Neural cell (in vitro differentiated cells): Measurements from ENCODE around the gene BIRC7. TPM values are rescaled to one million over a fixed set of nuclear protein-coding genes. Genes with fewer than 3 reads are reported as not detected.

Source experiments
- H2AFZ ChIP-seq: fragments of 200-600, 300-800 bp; sonication (generic), shearing (Covaris generic); 2 replicates; pipeline ENCODE4 v1.6.0; 2014; ENCODE audit warnings: low read depth, mild to moderate bottlenecking, antibody characterized with exemption, low read length, moderate library complexity
- H3F3A ChIP-seq: fragments of 200-600 bp; shearing (Covaris generic); 2 replicates; pipeline ENCODE4 v1.6.1; 2016; ENCODE audit warnings: mild to moderate bottlenecking, moderate library complexity, mixed read lengths, antibody characterized with exemption, low read length; ENCODE audit not compliant: insufficient read depth, poor library complexity, severe bottlenecking
- H3K27ac ChIP-seq: fragments of 200-600, 300-800 bp; sonication (generic), shearing (Covaris generic); 2 replicates; pipeline ENCODE4 v1.5.1; 2014; ENCODE audit warnings: mild to moderate bottlenecking, low read length, moderate library complexity
- H3K27me3 ChIP-seq: fragments of 300-800, 200-600 bp; sonication (generic), shearing (Covaris generic); 2 replicates; pipeline ENCODE4 v1.6.0; 2014; ENCODE audit warnings: mild to moderate bottlenecking, low read depth, low read length, moderate library complexity; ENCODE audit not compliant: insufficient read depth
- H3K36me3 ChIP-seq: fragments of 300-800, 200-600 bp; sonication (generic), shearing (Covaris generic); 2 replicates; pipeline ENCODE4 v1.5.1; 2014; ENCODE audit warnings: mild to moderate bottlenecking, antibody characterized with exemption, low read length, moderate library complexity; ENCODE audit not compliant: insufficient read depth
- H3K4me2 ChIP-seq: fragments of 300-800, 200-600 bp; sonication (generic), shearing (Covaris generic); 2 replicates; pipeline ENCODE4 v1.6.0; 2014; ENCODE audit warnings: mild to moderate bottlenecking, low read length
- H3K4me3 ChIP-seq: fragments of 300-800, 200-600 bp; sonication (generic), shearing (Covaris generic); 2 replicates; pipeline ENCODE4 v1.5.1; 2014; ENCODE audit warnings: mild to moderate bottlenecking, low read length, moderate library complexity
- H3K79me2 ChIP-seq: fragments of 200-600 bp; shearing (Covaris generic); replicated peaks from 2 replicates; pipeline ENCODE4 v1.6.0; 2014; ENCODE audit warnings: mild to moderate bottlenecking, low read length, moderate library complexity; ENCODE audit not compliant: insufficient read depth
- H3K9ac ChIP-seq: fragments of 300-800, 200-600 bp; sonication (generic), shearing (Covaris generic); 2 replicates; pipeline ENCODE4 v1.6.1; 2016; ENCODE audit warnings: mild to moderate bottlenecking, low read length, mixed read lengths
- H3K9me2 ChIP-seq: fragments of 200-600 bp; shearing (Covaris generic); 2 replicates; pipeline ENCODE4 v1.6.1; 2016; ENCODE audit warnings: mild to moderate bottlenecking, low read length, mixed read lengths; ENCODE audit not compliant: insufficient read depth
- H3K9me3 ChIP-seq: fragments of 200-600, 300-800 bp; sonication (generic), shearing (Covaris generic); 2 replicates; pipeline ENCODE4 v1.6.1; 2016; ENCODE audit warnings: mild to moderate bottlenecking, mixed run types, low read length, moderate library complexity, mixed read lengths
- H4K20me1 ChIP-seq: fragments of 200-600 bp; shearing (Covaris generic); 2 replicates; pipeline ENCODE4 v1.6.1; 2016; ENCODE audit warnings: mild to moderate bottlenecking, mixed run types; ENCODE audit not compliant: insufficient read depth
- CTCF ChIP-seq: fragments of 450-650 bp; IDR thresholded peaks from 2 replicates; pipeline ENCODE4 v1.5.1; 2014; ENCODE audit warnings: antibody characterized with exemption, mild to moderate bottlenecking, moderate library complexity; ENCODE audit not compliant: poor library complexity, severe bottlenecking
- EP300 ChIP-seq: fragments of 450-650 bp; conservative IDR thresholded peaks from 2 replicates; pipeline ENCODE4 v1.6.1; 2014; ENCODE audit warnings: antibody characterized with exemption, mild to moderate bottlenecking, moderate library complexity; ENCODE audit not compliant: poor library complexity, severe bottlenecking
- EZH2 ChIP-seq: fragments of 200-600, 300-800 bp; shearing (Covaris generic), sonication (generic); IDR thresholded peaks from 2 replicates; pipeline ENCODE4 v1.6.1; 2014; ENCODE audit warnings: antibody characterized with exemption, low read length, borderline replicate concordance, mild to moderate bottlenecking; ENCODE audit not compliant: insufficient read depth, poor library complexity, severe bottlenecking
- MXI1 ChIP-seq: fragments of 450-650 bp; conservative IDR thresholded peaks from 2 replicates; pipeline ENCODE4 v1.6.1; 2014; ENCODE audit warnings: antibody characterized with exemption, mild to moderate bottlenecking; ENCODE audit not compliant: poor library complexity, severe bottlenecking
- POLR2AphosphoS5 ChIP-seq: IDR thresholded peaks from 2 replicates; pipeline ENCODE4 v1.6.1; 2012
- RAD21 ChIP-seq: fragments of 450-650 bp; conservative IDR thresholded peaks from 2 replicates; pipeline ENCODE4 v1.6.1; 2014; ENCODE audit warnings: antibody characterized with exemption, mild to moderate bottlenecking, moderate library complexity
- REST ChIP-seq: IDR thresholded peaks from 2 replicates; pipeline ENCODE4 v1.6.1; 2012; ENCODE audit warnings: borderline replicate concordance
- SMC3 ChIP-seq: fragments of 450-650 bp; conservative IDR thresholded peaks from 2 replicates; pipeline ENCODE4 v1.6.1; 2014; ENCODE audit warnings: antibody characterized with exemption, mild to moderate bottlenecking, moderate library complexity; ENCODE audit not compliant: poor library complexity
- TAF1 ChIP-seq: IDR thresholded peaks from 2 replicates; pipeline ENCODE4 v1.6.1; 2012; ENCODE audit warnings: low read depth
- polyA plus RNA-seq: library from polyadenylated mRNA; depleted of rRNA; stranded (reverse); fragments of >200 nt; gene quantifications from 2 replicates; pipeline ENCODE4 v1.2.3, GENCODE V29; 2014

Gene BIRC7
- polyA plus RNA-seq, 1 donor from 2014 or later, result not detected

GRCh38 chr20:63268671-63269439, 33.1 kb downstream of the BIRC7 start:
- Histone ChIP-seq H3K4me2 (no peak overlapping the region), H3K9ac (no peak overlapping the region), H3K79me2 (peaks cover 18% of the 10 kb centered on the region), H3F3A (no peaks in the 10 kb centered on the region), H3K9me2 (no peaks in the 10 kb centered on the region), H3K4me3 (no peak overlapping the region), H3K27ac (no peak overlapping the region), H3K27me3 (no peaks in the 10 kb centered on the region), H3K9me3 (no peaks in the 10 kb centered on the region), H2AFZ (no peak overlapping the region), H3K36me3 (no peaks in the 10 kb centered on the region), H4K20me1 (no peaks in the 10 kb centered on the region)
- no peak for TF ChIP-seq REST
- TF ChIP-seq TAF1, result no peak
- TF ChIP-seq RAD21, result no peak
- TF ChIP-seq CTCF, result no peak
- TF ChIP-seq MXI1, result no peak
- no peak for TF ChIP-seq SMC3
- no peak for TF ChIP-seq POLR2AphosphoS5
- no peak for TF ChIP-seq EP300
- no peak for TF ChIP-seq EZH2

- no peaks in the 10 kb centered on the region for H3K9me3 ChIP-seq
- H3K27me3 ChIP-seq, result no peaks in the 10 kb centered on the region
These were observed 34.0 kb downstream of the BIRC7 start for GRCh38 chr20:63269724-63270123.

More at GRCh38 chr20:63269724-63270123, 34.0 kb downstream of the BIRC7 start:
- Histone ChIP-seq H3K9ac (no peak overlapping the region), H3K4me3 (no peak overlapping the region), H3K36me3 (no peaks in the 10 kb centered on the region), H3F3A (no peaks in the 10 kb centered on the region), H2AFZ (no peak overlapping the region), H3K79me2 (peaks cover 26% of the 10 kb centered on the region), H4K20me1 (no peaks in the 10 kb centered on the region), H3K27ac (no peak overlapping the region), H3K4me2 (no peak overlapping the region), H3K9me2 (no peaks in the 10 kb centered on the region)
- TF ChIP-seq MXI1, result no peak
- no peak for TF ChIP-seq EP300
- no peak for TF ChIP-seq REST
- no peak for TF ChIP-seq TAF1
- no peak for TF ChIP-seq EZH2
- TF ChIP-seq CTCF, result no peak
- TF ChIP-seq SMC3, result no peak
- no peak for TF ChIP-seq RAD21
- TF ChIP-seq POLR2AphosphoS5, result no peak
